ENCODE measurements around the gene PAPOLG.
A peak's percentile ranks its signal among the peaks of the same experiment; 100 is the strongest.
"Not testable (repeated sequence)": the region's sequence is repeated elsewhere in the genome, so short reads cannot be mapped to it uniquely, and the experiment has no call there.

The PAPOLG gene

GRCh38 chr2:60775048-60775639, 19.1 kb downstream of the PAPOLG start:
- DNase-seq (ENCODE audit: low read depth) = no peak

GRCh38 chr2:60778352-60778751, 22.3 kb downstream of the PAPOLG start:
- DNase-seq (ENCODE audit: low read depth) = no peak

- DNase-seq (ENCODE audit: low read depth) = no peak
Observed at GRCh38 chr2:60779426-60779825, 23.4 kb downstream of the PAPOLG start.

- no peak for DNase-seq (ENCODE audit: low read depth)
Observed at GRCh38 chr2:60780721-60781120, 24.7 kb downstream of the PAPOLG start.

- no peak for DNase-seq (ENCODE audit: low read depth)
Observed at GRCh38 chr2:60793169-60793568, 37.1 kb downstream of the PAPOLG start.

- peak; percentile 6 for DNase-seq (ENCODE audit: low read depth)
Observed at GRCh38 chr2:60794271-60794863, 38.3 kb downstream of the PAPOLG start.

- DNase-seq (ENCODE audit: low read depth) = no peak
Observed at GRCh38 chr2:60796573-60797509, 40.8 kb downstream of the PAPOLG start.

GRCh38 chr2:60804473-60804872, 48.4 kb downstream of the PAPOLG start:
- no peak for DNase-seq (ENCODE audit: low read depth)

GRCh38 chr2:60806595-60806987, 50.5 kb downstream of the PAPOLG start:
- DNase-seq (ENCODE audit: low read depth) = no peak

- peak; percentile 14 for DNase-seq (ENCODE audit: low read depth)
Observed at GRCh38 chr2:60806988-60807681, 51.1 kb downstream of the PAPOLG start.

- no peak for DNase-seq (ENCODE audit: low read depth)
Observed at GRCh38 chr2:60808330-60808801, 52.3 kb downstream of the PAPOLG start.

GRCh38 chr2:60811491-60812375, 55.7 kb downstream of the PAPOLG start:
- no peak for DNase-seq (ENCODE audit: low read depth)

GRCh38 chr2:60817191-60817590, 61.1 kb downstream of the PAPOLG start:
- not testable (repeated sequence) for DNase-seq (ENCODE audit: low read depth)

- no peak for DNase-seq (ENCODE audit: low read depth)
Observed at GRCh38 chr2:60818272-60818671, 62.2 kb downstream of the PAPOLG start.

- no peak for DNase-seq (ENCODE audit: low read depth)
Observed at GRCh38 chr2:60819155-60819862, 63.2 kb downstream of the PAPOLG start.

- no peak for DNase-seq (ENCODE audit: low read depth)
Observed at GRCh38 chr2:60819936-60820335, 63.9 kb downstream of the PAPOLG start.

GRCh38 chr2:60820416-60821132, 64.5 kb downstream of the PAPOLG start:
- DNase-seq (ENCODE audit: low read depth) = no peak

- no peak for DNase-seq (ENCODE audit: low read depth)
Observed at GRCh38 chr2:60821133-60821469, 65.0 kb downstream of the PAPOLG start.

- DNase-seq (ENCODE audit: low read depth) = no peak
Observed at GRCh38 chr2:60821587-60822302, 65.7 kb downstream of the PAPOLG start.

Data from fibroblast of the conjunctiva (primary cell).